Activated T-cell treated with anti-CD3 and anti-CD28 coated beads, Interleukin-2, amount 50 U/mL, for 1 hour (primary cell): ENCODE measurements around the gene FOXD3.
A peak's percentile ranks its signal among the peaks of the same experiment; 100 is the strongest.

ENCODE experiments used
- DNase-seq: peaks from one replicate; pipeline ENCODE4 v3.0.0-alpha.2; 2020

FOXD3 gene

DNA sequence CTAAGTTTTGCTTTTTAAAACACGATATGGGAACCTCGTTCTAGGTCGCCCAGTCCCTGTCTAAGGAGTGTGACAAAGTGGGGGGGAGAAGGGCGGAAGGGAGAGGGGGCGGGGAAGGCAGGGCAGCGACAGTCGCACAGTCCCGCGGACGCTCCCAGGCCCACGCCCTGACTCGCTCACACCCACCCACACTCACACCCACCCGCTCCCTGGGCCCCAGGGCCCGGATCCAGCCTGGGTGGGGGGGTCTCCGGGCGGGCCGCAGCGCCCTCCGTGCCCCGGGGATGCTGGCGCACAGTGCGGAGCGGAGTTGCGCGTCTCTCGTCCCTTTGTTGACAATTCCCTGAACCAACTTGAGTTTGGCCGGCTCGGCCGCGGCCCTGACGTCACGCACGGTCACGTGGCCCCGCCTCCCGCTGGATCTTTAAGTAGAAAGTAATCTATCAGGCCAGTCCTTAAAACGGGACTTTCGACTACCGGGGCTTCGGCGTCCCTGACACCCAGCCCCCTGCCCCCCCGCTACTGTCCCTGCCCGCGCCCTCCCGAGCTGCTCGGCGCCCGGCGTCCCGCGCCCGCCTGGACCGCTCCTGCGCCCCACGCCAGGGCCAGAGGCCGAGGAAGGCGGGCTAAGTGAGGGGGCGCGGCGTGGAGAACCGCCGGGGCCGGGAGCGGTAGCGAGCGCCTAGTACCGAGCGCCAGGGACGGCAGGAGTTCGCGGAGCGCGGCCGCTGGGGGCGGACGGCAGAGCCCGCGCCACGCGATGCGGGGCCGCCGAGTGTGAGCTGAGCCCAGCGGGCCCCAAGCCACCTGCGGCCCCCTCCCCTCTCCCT is at the start of gene FOXD3:
FOXD3 (plus strand) TSS at position 454 of the 830 bp plus-strand sequence. CDS start 492 bp downstream, outside the sequence.
- peak; percentile 51 for DNase-seq

DNA sequence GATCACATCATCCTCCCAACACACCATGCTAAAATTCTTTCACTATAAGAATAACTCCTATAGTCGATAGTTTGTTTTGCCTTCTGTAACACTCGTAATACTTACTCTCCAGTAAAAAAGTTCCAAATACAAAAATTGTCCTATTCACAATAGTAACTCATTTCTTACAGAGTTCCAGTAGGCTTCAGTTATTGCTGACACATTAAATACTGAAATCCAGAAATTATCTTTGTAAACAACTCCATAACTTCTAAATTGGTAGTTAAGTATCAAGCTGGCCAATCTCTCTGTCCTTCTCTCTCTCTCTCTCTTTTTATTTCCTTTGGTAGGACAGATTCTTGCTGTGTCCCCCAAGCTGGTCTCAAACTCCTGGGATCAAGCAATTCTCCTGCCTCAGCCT is 49.6 kb upstream of the FOXD3 start:
- DNase-seq, result no peak

DNA sequence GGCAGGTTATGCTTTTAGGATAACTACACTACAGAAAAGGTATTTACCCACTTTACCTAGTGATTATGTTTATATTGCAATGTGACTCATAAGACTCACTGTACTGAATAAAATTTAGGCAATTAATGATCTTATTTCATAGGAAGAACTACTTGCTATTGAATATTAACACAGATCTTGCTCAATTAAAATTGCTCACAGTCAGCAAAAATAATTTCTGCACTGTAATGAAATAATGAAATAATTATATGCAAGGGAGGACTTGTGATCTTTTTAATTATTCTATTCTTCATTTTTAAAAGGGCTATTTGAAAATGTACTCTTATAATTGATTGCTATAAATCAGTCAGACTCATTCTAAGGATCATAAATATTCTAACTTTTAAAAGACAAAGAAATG is 48.0 kb upstream of the FOXD3 start:
- no peak for DNase-seq

GRCh38 chr1:63274979-63275378 is 47.4 kb upstream of the FOXD3 start:
- no peak for DNase-seq

DNA sequence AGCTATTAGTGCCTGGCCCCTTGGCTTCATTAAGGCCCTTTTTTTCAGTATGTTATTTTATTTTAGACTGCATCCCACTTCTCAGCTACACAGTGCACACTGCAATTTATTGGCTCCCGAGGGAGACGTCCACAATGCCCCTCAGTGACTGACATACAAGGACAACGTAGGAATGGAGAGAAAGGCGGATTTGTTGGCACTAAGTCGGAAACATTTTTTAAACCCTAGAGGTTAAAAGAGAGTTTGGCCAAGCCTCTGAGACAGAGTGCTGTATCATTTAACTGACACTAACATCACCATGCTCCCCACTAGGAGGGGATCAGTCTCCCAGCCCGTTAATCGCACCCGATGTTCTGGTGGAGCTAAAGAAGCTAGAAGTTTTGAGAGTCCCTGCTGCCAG is 45.7 kb upstream of the FOXD3 start:
- no peak for DNase-seq

DNA sequence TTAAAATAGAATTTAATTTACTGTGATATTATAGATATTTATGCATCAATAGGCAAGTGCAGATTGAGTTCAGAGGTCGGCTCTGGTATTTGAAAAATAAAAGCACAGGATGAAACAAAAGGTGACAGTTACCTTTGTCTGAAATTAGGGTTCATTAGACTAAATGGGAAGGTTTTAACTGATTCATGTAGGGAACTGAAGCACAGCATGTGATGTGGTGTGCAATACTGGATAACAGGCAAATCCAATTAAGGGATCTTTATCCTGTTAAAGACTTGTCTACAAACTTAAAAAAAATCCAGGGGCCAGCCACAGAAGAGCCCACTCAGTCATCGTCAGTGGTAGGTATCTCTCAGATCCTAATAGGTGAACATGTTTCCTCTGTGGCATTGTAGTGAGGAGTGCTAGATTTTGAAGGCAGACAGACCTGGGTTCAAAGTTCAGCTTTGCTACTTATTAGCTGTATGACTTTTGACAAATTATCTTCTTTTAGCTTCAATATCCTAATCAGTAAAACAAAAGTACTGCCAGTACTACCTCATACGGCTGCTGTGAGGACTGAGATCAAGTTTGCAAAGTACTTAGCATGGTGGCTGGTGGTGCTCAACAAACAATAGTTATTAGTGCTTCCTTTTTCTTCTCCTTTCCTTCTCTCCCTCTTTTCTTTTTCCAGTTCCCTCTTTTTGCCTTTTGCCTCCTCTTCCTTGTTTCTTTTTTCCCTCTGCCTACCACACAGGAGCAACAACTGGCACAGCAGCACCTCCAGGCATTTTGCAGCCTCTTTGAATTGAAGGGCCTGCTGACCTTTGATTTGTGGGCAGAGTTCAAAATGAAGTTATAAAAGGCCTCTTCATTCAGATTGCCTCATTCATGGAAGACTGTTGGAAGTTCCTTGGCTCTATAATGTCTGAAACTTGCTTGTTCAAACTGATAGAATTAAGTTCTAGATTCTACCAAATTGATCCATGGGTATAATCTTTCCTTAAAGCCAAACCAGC is 44.9 kb upstream of the FOXD3 start:
- DNase-seq, result no peak

- no peak for DNase-seq
Observed at GRCh38 chr1:63281753-63282152, 40.6 kb upstream of the FOXD3 start.

DNA sequence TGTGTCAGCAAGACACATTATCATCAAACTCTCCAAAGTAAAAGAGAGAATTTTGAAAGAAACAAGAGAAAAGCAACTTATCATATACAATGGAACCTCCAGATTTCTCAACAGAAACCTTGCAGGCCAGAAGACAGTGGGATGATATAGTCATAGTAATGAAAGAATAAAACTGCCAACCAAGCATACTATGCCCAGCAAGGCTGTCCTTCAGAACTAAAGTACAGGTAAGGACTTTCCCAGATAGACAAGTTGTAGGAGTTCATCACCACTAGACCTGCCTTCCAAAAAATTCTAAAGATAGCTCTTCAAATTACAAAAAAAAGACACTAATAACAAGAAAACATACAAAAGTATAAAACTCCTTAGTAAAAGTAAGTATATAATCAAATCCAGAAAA is 33.2 kb upstream of the FOXD3 start:
- DNase-seq, result no peak

- DNase-seq, result no peak
Observed at GRCh38 chr1:63294803-63295594, 27.4 kb upstream of the FOXD3 start.

GRCh38 chr1:63304410-63304809 is 18.0 kb upstream of the FOXD3 start:
- DNase-seq, result no peak

DNA sequence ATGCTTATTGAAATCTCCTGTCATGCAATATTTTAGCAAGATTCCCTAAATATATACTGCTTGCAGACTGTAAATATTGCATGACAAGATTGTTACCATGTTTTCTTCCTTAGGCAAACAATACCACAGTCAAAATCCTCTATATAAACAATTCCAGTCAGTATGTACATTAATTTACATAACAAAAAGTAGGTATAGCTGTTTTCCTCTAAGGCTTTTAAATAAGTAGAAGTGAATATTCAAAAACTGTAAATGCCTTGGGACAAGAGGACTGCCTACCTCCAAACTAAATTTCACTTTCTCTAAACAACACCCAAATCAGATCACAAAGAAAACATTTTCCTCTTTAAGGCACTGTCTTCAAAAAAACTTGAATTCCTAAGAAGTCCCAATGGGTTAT is 17.3 kb upstream of the FOXD3 start:
- DNase-seq, result no peak

DNA sequence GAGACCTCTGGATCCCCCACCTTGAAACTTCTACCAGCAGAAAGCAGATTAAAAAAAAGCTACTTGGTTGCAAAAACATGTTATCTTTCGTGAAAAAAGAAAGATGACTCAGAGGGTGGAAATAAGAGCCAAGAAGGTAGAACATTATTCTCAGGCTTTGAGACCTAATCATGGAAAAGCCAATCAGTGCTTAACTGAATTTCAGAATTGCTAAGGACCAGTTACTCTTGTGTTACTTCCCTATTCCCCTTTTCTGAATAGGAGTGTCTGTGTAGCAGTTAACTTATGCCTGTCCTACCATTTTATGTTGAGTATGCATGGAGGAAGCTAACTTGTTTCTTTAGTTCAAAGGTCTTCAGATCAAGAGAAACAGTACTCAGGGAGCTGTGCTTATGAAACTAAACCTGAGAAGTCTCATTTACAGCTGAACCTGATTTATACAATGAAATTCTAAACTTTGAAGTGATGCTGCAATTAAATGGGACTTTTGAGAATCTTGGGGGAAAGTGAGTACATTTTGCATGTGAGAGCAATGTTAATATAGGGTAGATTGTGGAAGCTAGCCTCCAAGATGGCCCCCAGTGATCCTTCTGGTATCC is 15.1 kb upstream of the FOXD3 start:
- no peak for DNase-seq

GRCh38 chr1:63316598-63316983 is 5.8 kb upstream of the FOXD3 start:
- DNase-seq, result no peak

- peak; percentile 53 for DNase-seq
Observed at GRCh38 chr1:63316984-63317816, 5.2 kb upstream of the FOXD3 start.

DNA sequence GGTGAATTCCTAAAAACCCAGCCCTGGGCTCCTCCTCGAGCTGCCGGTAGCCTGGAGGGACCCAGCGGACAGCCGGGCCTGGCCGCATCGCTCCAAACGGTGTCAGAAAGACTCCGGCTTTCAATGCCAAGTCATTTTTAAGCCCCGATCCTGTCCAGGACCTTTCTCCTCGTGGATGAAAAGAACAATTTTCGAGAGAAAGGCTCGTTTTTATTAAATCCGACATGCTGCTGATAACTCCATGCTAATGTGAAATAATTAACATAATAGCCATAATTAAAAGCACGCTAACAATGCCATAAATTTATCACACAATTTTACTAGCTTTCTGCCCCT is 4.6 kb upstream of the FOXD3 start:
- DNase-seq, result no peak

- DNase-seq, result no peak
Observed at GRCh38 chr1:63318201-63318979, 4.0 kb upstream of the FOXD3 start.

DNA sequence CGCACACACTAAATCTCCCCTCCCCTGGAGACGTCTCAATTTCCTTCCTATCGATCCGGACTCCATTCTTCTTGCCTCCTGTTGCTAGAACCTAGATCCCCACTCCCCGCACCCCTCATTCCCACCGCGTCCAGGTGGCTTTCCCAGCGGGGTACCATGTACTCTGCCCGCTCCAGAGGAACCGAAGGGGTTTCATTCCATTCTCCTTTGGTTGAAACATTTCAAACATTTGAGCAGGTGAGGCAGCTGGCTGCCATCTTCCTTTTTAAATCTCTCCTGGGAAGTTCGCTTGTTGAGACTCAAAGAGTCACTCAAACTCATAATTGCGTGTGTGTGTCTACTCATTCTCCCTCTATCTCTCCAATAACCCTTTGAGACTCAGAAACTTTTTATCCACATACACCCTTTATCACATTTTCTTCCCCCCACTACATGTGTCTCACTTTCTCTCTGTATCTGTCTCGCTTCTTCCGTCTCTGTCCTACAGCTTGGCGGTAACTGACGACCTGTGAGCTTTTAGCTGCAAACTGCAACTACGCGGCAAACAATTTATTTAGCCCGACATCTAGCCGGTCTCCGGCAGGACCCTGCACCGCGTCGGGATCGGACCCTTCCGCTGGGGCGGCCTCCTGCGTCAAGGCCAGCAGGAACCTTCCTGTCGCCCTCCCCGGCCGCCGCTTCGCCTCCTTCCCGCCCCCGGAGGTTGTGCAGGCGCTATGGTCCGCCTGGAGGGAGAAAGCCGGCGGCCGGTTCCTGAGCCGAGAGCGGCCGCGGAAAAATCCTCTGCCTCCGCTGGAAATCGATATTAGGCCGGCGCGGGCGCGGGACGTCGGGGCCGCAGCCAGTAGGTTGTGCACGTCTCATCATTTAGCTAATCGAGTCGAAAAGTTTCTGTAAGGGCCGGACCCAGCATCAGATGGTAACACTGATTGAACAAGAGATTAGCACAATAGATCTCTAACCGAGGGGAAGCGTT is 3.0 kb upstream of the FOXD3 start:
- peak; percentile 23 for DNase-seq

DNA sequence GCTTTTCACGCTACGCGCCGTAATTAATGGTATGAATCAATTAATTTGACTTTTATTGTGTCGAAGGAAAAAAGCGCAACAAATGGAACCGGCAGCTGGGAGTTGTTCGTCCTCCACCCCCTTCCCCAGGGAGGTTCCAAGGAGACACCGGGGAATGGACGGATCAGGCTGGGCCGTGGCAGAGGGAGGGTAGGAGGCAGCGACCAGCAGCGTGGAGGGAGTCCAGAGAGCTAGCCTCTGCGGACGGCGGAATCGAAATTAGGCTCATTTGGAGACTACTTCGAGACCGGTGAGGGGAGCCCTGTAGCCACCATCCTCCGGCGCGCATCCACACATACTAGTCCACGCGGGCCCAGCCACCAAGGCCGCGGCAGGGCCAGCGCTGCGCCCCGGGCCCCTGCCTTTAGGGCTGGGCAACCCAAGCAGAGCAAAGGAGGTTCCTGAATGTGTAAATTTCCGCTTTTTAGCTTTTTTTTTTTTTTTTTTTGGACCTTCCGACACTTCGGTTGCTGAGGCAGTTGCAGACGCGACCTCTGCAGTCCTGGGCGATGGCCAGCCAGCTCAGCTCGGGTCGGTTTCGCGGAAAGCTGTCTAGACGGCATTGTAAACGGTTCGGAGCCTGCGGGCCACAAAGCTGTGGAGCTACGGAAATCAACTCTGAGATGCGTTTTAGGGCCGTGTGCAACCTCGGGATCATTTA is 2.2 kb upstream of the FOXD3 start:
- peak; percentile 29 for DNase-seq
